H1 (cell line): Measurements from ENCODE around the gene RXRA. TPM values are rescaled to one million over a fixed set of nuclear protein-coding genes. Genes with fewer than 3 reads are reported as not detected.

Source experiments
- polyA plus RNA-seq, 7 experiments: library from polyadenylated mRNA; depleted of rRNA in 3 of 7; stranded (reverse) in 5 of 7; unstranded in 2 of 7; fragments of >200 nt in 5 of 7; fragments of 200-250 nt in 2 of 7; gene quantifications; 1 replicate in 5 of 7; 2 replicates in 1 of 7; 4 replicates in 1 of 7; pipeline versions ENCODE4 v1.2.1 to v1.2.3, GENCODE V29; 2011 to 2013; ENCODE audit warnings: missing spikeins in 2 of 7, mixed read lengths in 2 of 7
- total RNA-seq: library from RNA; stranded (reverse); fragmentation: NEBNext Ultra II Directional; extraction: Animal tissue kit (Norgen Biotek cat#: 25700); gene quantifications from 2 replicates; pipeline ENCODE4 v1.2.1, GENCODE V29; 2021
- TF ChIP-seq, protein P1 (sequence below): fragments of 300-600 bp; sonication (generic); IDR thresholded peaks from 2 replicates; pipeline ENCODE4 v1.7.1; 2012; ENCODE audit warnings: low read length, moderate library complexity, mild to moderate bottlenecking, inconsistent platforms; ENCODE audit not compliant: insufficient replicate concordance

Gene RXRA
- total and polyA plus RNA-seq, 2 of the 8 experiments (the other 6 are each of a cell fraction or from before 2014, with no cell fraction given), result 9.8 to 29.4 TPM

GRCh38 chr9:134403292-134403681, 77.0 kb downstream of the RXRA start (continued):
- TF ChIP-seq, protein P1, sequence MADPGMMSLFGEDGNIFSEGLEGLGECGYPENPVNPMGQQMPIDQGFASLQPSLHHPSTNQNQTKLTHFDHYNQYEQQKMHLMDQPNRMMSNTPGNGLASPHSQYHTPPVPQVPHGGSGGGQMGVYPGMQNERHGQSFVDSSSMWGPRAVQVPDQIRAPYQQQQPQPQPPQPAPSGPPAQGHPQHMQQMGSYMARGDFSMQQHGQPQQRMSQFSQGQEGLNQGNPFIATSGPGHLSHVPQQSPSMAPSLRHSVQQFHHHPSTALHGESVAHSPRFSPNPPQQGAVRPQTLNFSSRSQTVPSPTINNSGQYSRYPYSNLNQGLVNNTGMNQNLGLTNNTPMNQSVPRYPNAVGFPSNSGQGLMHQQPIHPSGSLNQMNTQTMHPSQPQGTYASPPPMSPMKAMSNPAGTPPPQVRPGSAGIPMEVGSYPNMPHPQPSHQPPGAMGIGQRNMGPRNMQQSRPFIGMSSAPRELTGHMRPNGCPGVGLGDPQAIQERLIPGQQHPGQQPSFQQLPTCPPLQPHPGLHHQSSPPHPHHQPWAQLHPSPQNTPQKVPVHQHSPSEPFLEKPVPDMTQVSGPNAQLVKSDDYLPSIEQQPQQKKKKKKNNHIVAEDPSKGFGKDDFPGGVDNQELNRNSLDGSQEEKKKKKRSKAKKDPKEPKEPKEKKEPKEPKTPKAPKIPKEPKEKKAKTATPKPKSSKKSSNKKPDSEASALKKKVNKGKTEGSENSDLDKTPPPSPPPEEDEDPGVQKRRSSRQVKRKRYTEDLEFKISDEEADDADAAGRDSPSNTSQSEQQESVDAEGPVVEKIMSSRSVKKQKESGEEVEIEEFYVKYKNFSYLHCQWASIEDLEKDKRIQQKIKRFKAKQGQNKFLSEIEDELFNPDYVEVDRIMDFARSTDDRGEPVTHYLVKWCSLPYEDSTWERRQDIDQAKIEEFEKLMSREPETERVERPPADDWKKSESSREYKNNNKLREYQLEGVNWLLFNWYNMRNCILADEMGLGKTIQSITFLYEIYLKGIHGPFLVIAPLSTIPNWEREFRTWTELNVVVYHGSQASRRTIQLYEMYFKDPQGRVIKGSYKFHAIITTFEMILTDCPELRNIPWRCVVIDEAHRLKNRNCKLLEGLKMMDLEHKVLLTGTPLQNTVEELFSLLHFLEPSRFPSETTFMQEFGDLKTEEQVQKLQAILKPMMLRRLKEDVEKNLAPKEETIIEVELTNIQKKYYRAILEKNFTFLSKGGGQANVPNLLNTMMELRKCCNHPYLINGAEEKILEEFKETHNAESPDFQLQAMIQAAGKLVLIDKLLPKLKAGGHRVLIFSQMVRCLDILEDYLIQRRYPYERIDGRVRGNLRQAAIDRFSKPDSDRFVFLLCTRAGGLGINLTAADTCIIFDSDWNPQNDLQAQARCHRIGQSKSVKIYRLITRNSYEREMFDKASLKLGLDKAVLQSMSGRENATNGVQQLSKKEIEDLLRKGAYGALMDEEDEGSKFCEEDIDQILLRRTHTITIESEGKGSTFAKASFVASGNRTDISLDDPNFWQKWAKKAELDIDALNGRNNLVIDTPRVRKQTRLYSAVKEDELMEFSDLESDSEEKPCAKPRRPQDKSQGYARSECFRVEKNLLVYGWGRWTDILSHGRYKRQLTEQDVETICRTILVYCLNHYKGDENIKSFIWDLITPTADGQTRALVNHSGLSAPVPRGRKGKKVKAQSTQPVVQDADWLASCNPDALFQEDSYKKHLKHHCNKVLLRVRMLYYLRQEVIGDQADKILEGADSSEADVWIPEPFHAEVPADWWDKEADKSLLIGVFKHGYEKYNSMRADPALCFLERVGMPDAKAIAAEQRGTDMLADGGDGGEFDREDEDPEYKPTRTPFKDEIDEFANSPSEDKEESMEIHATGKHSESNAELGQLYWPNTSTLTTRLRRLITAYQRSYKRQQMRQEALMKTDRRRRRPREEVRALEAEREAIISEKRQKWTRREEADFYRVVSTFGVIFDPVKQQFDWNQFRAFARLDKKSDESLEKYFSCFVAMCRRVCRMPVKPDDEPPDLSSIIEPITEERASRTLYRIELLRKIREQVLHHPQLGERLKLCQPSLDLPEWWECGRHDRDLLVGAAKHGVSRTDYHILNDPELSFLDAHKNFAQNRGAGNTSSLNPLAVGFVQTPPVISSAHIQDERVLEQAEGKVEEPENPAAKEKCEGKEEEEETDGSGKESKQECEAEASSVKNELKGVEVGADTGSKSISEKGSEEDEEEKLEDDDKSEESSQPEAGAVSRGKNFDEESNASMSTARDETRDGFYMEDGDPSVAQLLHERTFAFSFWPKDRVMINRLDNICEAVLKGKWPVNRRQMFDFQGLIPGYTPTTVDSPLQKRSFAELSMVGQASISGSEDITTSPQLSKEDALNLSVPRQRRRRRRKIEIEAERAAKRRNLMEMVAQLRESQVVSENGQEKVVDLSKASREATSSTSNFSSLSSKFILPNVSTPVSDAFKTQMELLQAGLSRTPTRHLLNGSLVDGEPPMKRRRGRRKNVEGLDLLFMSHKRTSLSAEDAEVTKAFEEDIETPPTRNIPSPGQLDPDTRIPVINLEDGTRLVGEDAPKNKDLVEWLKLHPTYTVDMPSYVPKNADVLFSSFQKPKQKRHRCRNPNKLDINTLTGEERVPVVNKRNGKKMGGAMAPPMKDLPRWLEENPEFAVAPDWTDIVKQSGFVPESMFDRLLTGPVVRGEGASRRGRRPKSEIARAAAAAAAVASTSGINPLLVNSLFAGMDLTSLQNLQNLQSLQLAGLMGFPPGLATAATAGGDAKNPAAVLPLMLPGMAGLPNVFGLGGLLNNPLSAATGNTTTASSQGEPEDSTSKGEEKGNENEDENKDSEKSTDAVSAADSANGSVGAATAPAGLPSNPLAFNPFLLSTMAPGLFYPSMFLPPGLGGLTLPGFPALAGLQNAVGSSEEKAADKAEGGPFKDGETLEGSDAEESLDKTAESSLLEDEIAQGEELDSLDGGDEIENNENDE, result no peak
